ENCODE data around the gene NR1D2. TPM values are rescaled to one million over a fixed set of nuclear protein-coding genes. Genes with fewer than 3 reads are reported as not detected.

The NR1D2 gene
- total RNA-seq, 1 experiment from 2014 or later: 8.7 TPM

DNA sequence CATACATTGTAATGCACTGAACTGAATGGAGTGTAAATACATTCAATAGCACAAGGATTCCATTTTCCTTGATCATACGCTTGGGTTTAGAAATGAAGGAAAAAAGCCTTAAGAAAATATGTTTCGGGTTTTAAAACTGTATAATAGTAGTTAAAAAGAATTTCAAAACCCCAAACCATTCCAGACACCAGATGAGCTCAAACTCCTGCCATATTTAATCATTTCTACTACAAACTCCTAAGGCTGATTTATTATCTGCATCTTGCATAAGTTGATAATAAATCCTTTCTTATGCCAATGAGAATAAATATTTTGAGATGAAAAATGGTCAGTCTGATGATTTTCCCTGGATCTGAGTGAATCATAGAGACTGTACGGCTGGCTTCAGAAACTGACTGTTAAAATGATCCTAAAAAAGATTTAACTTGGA is 51.0 kb downstream of the NR1D2 start:
- H3K9me3 ChIP-seq (ENCODE audit: low read depth, low read length, poor library complexity, severe bottlenecking): no peaks in the 10 kb centered on the region
- peaks cover 35% of the 10 kb centered on the region for H3K4me1 ChIP-seq (ENCODE audit: insufficient read depth, low read length, poor library complexity, severe bottlenecking)
- no TSS peak for BruUV-seq (replicated peaks)
- H3K27me3 ChIP-seq (replicated peaks; ENCODE audit: insufficient read depth, low read depth, low read length, poor library complexity): no peaks in the 10 kb centered on the region
- ChIA-PET POLR2A (ENCODE audit: low non-redundant PET) (no interaction called here), CTCF (no interaction called here)
- no peak for DNase-seq (ENCODE audit: low spot score)
- no peak for TF ChIP-seq CTCF (conservative IDR thresholded peaks at IDR 0.05; ENCODE audit: low read depth, low read length)
- no peak for TF ChIP-seq EZH2 (IDR thresholded peaks at IDR 0.05; ENCODE audit: borderline replicate concordance, low read depth, low read length, poor library complexity, severe bottlenecking)
- no peak overlapping the region for H3K27ac ChIP-seq (ENCODE audit: low read depth, low read length, poor library complexity, severe bottlenecking)
- intact Hi-C loops (cut with micrococcal nuclease; ENCODE audit: unreplicated experiment): no loop called here
- H3K36me3 ChIP-seq (ENCODE audit: insufficient read depth, low read length, poor library complexity, severe bottlenecking): no peaks in the 10 kb centered on the region
- H3K4me3 ChIP-seq (ENCODE audit: low read depth, low read length, poor library complexity, severe bottlenecking): no peak overlapping the region

- no peaks in the 10 kb centered on the region for H3K27me3 ChIP-seq (replicated peaks; ENCODE audit: insufficient read depth, low read depth, low read length, poor library complexity)
- intact Hi-C loops (cut with micrococcal nuclease; ENCODE audit: unreplicated experiment): loop anchor here (1.0 to 2.0 kb wide), 4 partner anchors 188 to 681 kb away; partner anchors contain the start of gene THRB
- TF ChIP-seq EZH2 (IDR thresholded peaks at IDR 0.05; ENCODE audit: borderline replicate concordance, low read depth, low read length, poor library complexity, severe bottlenecking): no peak
- peak; percentile 96 for TF ChIP-seq CTCF (conservative IDR thresholded peaks at IDR 0.05; ENCODE audit: low read depth, low read length)
- no peak overlapping the region for H3K27ac ChIP-seq (ENCODE audit: low read depth, low read length, poor library complexity, severe bottlenecking)
- H3K4me1 ChIP-seq (ENCODE audit: insufficient read depth, low read length, poor library complexity, severe bottlenecking): peaks cover 8% of the 10 kb centered on the region
- no peaks in the 10 kb centered on the region for H3K36me3 ChIP-seq (ENCODE audit: insufficient read depth, low read length, poor library complexity, severe bottlenecking)
- ChIA-PET CTCF (no interaction called here), POLR2A (ENCODE audit: low non-redundant PET) (no interaction called here)
- BruUV-seq (replicated peaks): no TSS peak
- peak; percentile 82 for DNase-seq (ENCODE audit: low spot score)
- H3K4me3 ChIP-seq (ENCODE audit: low read depth, low read length, poor library complexity, severe bottlenecking): no peak overlapping the region
- H3K9me3 ChIP-seq (ENCODE audit: low read depth, low read length, poor library complexity, severe bottlenecking): no peaks in the 10 kb centered on the region
Observed at GRCh38 chr3:23999012-23999641, 54.0 kb downstream of the NR1D2 start.

GRCh38 chr3:24002129-24002528 is 57.0 kb downstream of the NR1D2 start:
- POLR2A ChIA-PET (ENCODE audit: low non-redundant PET): interaction anchor here (0.6 kb wide), 1 partner anchor 1219 kb away, joined by 7 read pairs; no protein-coding TSS in a partner anchor
- CTCF ChIA-PET: no interaction called here
- intact Hi-C loops (cut with micrococcal nuclease; ENCODE audit: unreplicated experiment): no loop called here

More at GRCh38 chr3:24002129-24002528, 57.0 kb downstream of the NR1D2 start:
- no peaks in the 10 kb centered on the region for H3K9me3 ChIP-seq (ENCODE audit: low read depth, low read length, poor library complexity, severe bottlenecking)
- no peaks in the 10 kb centered on the region for H3K36me3 ChIP-seq (ENCODE audit: insufficient read depth, low read length, poor library complexity, severe bottlenecking)
- no TSS peak for BruUV-seq (replicated peaks)
- no peak overlapping the region for H3K4me3 ChIP-seq (ENCODE audit: low read depth, low read length, poor library complexity, severe bottlenecking)
- H3K27ac ChIP-seq (ENCODE audit: low read depth, low read length, poor library complexity, severe bottlenecking): no peak overlapping the region
- H3K4me1 ChIP-seq (ENCODE audit: insufficient read depth, low read length, poor library complexity, severe bottlenecking): no peaks in the 10 kb centered on the region
- TF ChIP-seq CTCF (conservative IDR thresholded peaks at IDR 0.05; ENCODE audit: low read depth, low read length) (no peak), EZH2 (IDR thresholded peaks at IDR 0.05; ENCODE audit: borderline replicate concordance, low read depth, low read length, poor library complexity, severe bottlenecking) (no peak)
- no peaks in the 10 kb centered on the region for H3K27me3 ChIP-seq (replicated peaks; ENCODE audit: insufficient read depth, low read depth, low read length, poor library complexity)
- no peak for DNase-seq (ENCODE audit: low spot score)

Measured in A673 (cell line).